NCI-H1092 (cell line): ENCODE measurements around the gene PHLPP1.

Experiments
- DNase-seq: peaks from one replicate; lab custom pipeline; 2025; lab: John Stamatoyannopoulos, UW

PHLPP1 gene

GRCh38 chr18:62744076-62744968 lies 29.0 kb downstream of the PHLPP1 start:
- DNase-seq, result no peak

- no peak for DNase-seq
Observed at GRCh38 chr18:62745089-62745751, 29.9 kb downstream of the PHLPP1 start.

DNA sequence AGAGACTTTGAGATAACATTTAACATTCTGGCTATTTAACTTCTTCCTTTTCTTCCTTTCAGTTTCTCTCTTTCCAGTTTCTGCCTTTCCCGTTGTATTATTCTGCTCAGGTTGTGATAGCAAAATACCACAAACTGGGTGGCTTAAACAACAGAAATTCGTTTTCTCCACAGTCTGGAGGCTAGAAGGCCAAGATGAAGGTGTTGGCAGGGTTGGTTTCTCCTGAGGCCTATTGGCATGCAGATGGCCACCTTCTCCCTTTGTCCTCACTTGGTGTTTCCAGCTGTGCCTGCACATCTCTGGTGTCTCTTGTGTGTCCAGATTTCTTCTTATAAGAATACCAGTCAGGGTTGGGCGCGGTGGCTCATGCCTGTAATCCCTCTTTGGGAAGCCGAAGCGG lies 34.0 kb downstream of the PHLPP1 start:
- DNase-seq, result no peak

- no peak for DNase-seq
Observed at GRCh38 chr18:62751341-62751821, 36.0 kb downstream of the PHLPP1 start.

GRCh38 chr18:62751977-62752376 lies 36.6 kb downstream of the PHLPP1 start:
- no peak for DNase-seq

- no peak for DNase-seq
Observed at GRCh38 chr18:62754026-62754425, 38.7 kb downstream of the PHLPP1 start.

GRCh38 chr18:62755454-62755853 lies 40.1 kb downstream of the PHLPP1 start:
- DNase-seq, result no peak

- DNase-seq, result no peak
Observed at GRCh38 chr18:62755946-62756345, 40.6 kb downstream of the PHLPP1 start.

DNA sequence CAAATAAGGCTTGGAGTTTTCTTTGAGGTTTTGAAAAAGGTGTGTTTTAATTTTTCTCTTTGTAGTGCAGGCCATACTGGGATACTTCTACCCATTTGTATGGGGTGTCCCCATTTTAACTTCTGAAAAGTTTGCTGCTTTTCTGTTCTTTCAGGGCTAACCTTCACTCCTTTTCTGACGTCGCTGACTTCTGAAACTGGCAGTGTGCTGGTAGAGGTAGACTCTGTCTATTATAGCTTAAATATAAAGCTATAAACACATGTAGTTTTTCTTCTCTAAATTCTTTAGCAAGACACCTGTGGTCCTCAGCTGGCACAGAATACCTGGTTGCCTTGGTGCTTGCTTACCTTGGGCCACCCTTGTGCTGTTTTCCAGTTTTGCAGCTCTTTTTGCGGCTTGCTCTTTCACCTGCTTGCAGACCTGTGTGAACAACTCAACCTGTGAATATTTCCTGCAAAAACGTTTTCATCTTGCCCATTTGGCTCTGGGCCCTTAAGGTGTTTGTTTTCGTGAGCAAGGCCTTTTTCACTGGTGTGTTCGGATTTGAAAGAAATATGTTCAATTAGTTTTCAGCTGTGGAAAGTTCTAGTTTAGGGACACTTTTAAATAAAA lies 42.2 kb downstream of the PHLPP1 start:
- DNase-seq, result no peak

DNA sequence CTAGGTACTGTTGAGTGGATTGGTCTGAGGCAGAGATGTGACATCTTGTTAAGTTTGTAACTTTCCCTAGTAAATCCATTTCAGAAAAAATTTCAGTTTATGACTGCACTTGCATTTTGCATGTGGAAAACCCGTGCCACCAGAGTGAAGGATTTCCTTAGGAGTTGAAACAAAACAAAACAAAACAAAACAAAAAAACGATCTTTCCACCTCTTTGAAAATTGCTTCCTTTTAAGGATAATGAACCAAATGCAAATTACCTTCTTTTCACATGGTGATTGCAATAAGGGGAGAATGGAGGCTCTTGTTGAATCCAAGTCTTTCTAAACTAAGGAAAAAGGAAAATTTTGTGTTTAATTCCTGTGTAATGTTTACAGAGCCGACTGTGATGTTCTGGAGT lies 43.2 kb downstream of the PHLPP1 start:
- DNase-seq, result no peak

GRCh38 chr18:62759704-62760402 lies 44.5 kb downstream of the PHLPP1 start:
- DNase-seq, result no peak

GRCh38 chr18:62760403-62760734 lies 45.0 kb downstream of the PHLPP1 start:
- no peak for DNase-seq

GRCh38 chr18:62763101-62763521 lies 47.8 kb downstream of the PHLPP1 start:
- no peak for DNase-seq

DNA sequence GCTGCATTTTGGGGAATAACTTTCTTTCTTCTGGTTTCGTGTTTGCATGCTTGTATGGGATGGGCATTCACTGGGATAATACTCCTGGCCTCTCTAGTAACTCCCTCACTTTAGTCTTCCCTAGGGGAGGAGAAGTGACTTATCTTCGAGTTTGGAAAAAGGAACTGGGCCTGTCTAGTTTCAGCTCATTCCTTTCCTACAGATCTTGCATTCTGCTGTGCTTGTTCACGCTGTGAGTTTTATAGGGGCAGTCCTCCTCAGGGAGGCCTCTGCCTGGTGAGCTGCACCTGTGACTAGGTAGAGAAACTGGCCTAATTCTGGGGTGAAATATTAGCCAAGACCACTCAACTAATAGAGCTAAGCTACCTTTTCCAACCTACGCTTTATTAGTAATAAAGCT lies 50.9 kb downstream of the PHLPP1 start:
- DNase-seq, result no peak

DNA sequence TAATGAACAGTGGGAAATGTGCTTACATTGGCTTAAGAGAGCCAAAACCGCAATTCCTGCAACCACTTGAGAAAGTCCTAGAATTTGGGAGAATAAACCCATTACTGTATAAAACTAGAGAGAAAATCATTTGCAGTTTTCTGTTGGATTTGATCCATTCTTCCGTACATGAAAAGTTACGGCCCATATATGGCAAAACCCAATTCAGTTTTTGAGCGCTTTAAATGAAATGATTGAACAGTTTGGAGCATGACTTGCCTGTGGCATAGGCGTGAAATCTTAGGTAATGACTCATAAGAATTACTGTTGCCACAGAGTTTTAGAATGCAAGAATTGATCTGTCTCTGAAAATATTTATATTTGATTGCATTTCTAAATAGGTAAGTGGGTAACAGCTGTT lies 52.0 kb downstream of the PHLPP1 start:
- DNase-seq, result no peak

- DNase-seq, result no peak
Observed at GRCh38 chr18:62767836-62768557, 52.7 kb downstream of the PHLPP1 start.

- DNase-seq, result no peak
Observed at GRCh38 chr18:62768558-62768943, 53.2 kb downstream of the PHLPP1 start.

GRCh38 chr18:62769216-62769615 lies 53.9 kb downstream of the PHLPP1 start:
- DNase-seq, result no peak

DNA sequence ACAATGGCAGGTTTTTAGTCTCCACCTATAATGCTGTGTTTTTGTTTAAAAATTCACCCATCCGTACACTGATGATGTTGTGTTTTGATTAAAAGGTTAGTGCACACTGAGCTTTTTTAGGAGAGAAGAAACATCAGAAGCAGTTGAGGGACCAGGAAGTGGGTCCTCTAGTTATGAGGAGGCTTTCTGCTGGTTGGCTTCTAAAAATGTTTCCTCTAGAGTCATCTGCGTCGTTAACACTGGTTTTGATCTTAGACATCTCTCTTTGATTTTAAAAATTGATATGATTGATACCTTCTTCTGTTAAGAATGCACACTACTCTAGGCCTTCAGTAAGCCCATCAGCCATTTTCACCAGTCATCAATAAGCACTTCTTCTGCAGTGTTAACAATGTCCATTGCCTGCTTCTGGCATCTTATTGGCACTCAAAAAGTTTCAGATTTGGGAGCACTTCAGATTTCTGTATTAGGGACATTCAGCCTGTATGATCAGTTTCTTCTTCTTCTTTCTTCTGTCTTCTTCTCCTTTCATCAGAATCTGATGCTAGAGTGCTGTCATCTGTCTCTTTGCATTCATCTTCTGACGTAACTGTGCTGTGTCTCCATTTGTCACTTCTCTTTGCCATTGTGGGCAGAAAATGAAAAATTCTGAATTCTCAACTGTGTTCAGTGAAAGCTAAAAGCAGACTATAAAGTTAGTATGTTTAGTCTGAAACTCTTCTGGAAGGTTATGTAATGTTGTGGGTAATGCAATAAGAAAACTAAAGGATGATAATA lies 56.3 kb downstream of the PHLPP1 start:
- DNase-seq, result no peak

DNA sequence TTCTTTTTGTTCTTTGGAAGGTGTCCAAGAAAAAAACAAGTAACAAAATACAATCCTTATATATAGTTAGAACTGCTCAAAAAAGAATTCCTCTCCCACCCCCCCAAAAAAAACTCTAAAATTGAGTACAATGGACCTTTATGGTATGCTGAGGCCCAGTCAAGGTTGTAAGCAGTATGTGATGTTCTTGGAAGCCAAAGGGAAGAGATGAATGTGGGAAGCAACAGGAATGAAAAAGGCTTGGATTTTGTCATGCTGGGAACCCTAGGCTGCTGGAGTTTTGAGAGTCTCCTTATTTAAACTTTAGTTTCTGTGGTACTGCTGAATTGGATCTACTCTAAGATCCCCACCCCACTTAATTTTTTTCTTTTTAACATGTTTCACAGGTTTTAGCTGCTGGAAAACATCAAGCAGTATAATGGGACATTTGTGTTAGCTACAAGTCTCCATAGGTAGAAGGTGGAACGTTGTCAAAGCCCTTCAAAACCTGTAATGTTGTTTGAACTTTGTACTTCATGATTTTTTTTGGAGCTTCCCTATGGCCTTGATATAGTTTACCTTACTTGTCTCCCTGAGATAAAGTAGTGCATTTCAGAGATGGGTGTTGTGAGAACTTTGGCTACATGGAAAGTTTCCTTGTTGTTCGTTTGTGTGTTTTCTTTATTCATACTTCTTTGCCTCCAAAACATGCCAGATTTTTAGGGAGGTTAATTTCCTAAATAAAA lies 57.7 kb downstream of the PHLPP1 start:
- no peak for DNase-seq
